CD4-positive, alpha-beta T cell (primary cell): ENCODE data around the gene PPP6R3. TPM values are rescaled to one million over a fixed set of nuclear protein-coding genes. Genes with fewer than 3 reads are reported as not detected.

ENCODE experiments used
- ATAC-seq: fragments of 200-7000 bp; cut with Tn5 transposase; one replicate; pipeline ENCODE4 v1.10.0; 2022; ENCODE audit warnings: mild to moderate bottlenecking; ENCODE audit not compliant: poor library complexity
- CTCF ChIA-PET: fragments of 350-600 bp; sonication (Branson Sonifier 250); formaldehyde crosslinking; loops from one replicate; lab custom pipeline; 2021; ENCODE audit warnings: antibody characterized with exemption, inconsistent platforms; lab: Charles Lee
- POLR2A ChIA-PET: fragments of 350-600 bp; sonication (Branson Sonifier 250); formaldehyde crosslinking; loops from one replicate; lab custom pipeline; 2021; ENCODE audit warnings: antibody characterized with exemption, inconsistent platforms; lab: Charles Lee
- DNase-seq, 14 experiments: peaks; one replicate each; pipeline ENCODE4 v3.0.0-alpha.2; 2013 to 2020; ENCODE audit warnings: mixed read lengths in 2 of 14
- H3K27ac ChIP-seq, 2 donors: one replicate each; pipeline versions ENCODE4 v1.5.1 to v1.7.0; 2013; ENCODE audit warnings: low read length in 2 of 2, low read depth in 1 of 2, mild to moderate bottlenecking in 1 of 2
- H3K27me3 ChIP-seq, 2 experiments: 1 replicate in 1 of 2; 2 replicates in 1 of 2; pipeline versions ENCODE4 v1.6.1 to v1.7.0; 2013; ENCODE audit warnings: low read length in 2 of 2, control low read depth in 1 of 2, mild to moderate bottlenecking in 1 of 2, moderate library complexity in 1 of 2; ENCODE audit not compliant: insufficient read depth in 2 of 2, control insufficient read depth in 1 of 2
- H3K36me3 ChIP-seq: one replicate; pipeline ENCODE4 v1.6.1; 2013; ENCODE audit warnings: low read length, control low read depth; ENCODE audit not compliant: insufficient read depth
- H3K4me1 ChIP-seq: one replicate; pipeline ENCODE4 v1.6.1; 2013; ENCODE audit warnings: low read length, control low read depth; ENCODE audit not compliant: insufficient read depth
- H3K4me3 ChIP-seq: one replicate; pipeline ENCODE4 v1.5.1; 2013; ENCODE audit warnings: mild to moderate bottlenecking, low read length, moderate library complexity
- H3K9me3 ChIP-seq, 2 experiments: 1 replicate in 1 of 2; 2 replicates in 1 of 2; pipeline versions ENCODE4 v1.6.1 to v1.7.0; 2013; ENCODE audit warnings: low read length in 2 of 2, mild to moderate bottlenecking in 2 of 2, control low read depth in 1 of 2, moderate library complexity in 1 of 2; ENCODE audit not compliant: control insufficient read depth in 1 of 2, insufficient read depth in 1 of 2
- H3K27ac Mint-ChIP-seq: one replicate; pipeline ENCODE4 v1.8.0; 2020; ENCODE audit warnings: mixed read lengths
- H3K27me3 Mint-ChIP-seq: one replicate; pipeline ENCODE4 v1.8.0; 2021; ENCODE audit warnings: mixed read lengths
- H3K36me3 Mint-ChIP-seq: one replicate; pipeline ENCODE4 v1.8.0; 2021; ENCODE audit warnings: low read depth, mixed read lengths
- H3K4me1 Mint-ChIP-seq: one replicate; pipeline ENCODE4 v1.8.0; 2021; ENCODE audit warnings: low read depth, mixed read lengths
- H3K4me3 Mint-ChIP-seq: one replicate; pipeline ENCODE4 v1.8.0; 2020; ENCODE audit warnings: mild to moderate bottlenecking, mixed read lengths
- H3K9me3 Mint-ChIP-seq: one replicate; pipeline ENCODE4 v1.8.0; 2020; ENCODE audit warnings: mixed read lengths
- intact Hi-C, 2 experiments: fragments of 100-400 bp; cut with DNase I in 1 of 2; cut with micrococcal nuclease in 1 of 2; formaldehyde crosslinking; loops; one replicate each; pipeline versions ENCODE4 v1.15.1 to v1.9.0; 2023 to 2025; cut with DNase I, micrococcal nuclease
- total RNA-seq, 174 experiments: library from RNA in 2 of 174; stranded (reverse) in 2 of 174; gene quantifications; one replicate each; pipeline ENCODE4 v1.2.3 and lab custom pipeline; 2021 to 2026
- TF ChIP-seq, protein P1 (sequence below): fragments of 200-600 bp; IDR thresholded peaks from one replicate; pipeline ENCODE4 v1.8.0; 2022; ENCODE audit warnings: antibody characterized with exemption, mild to moderate bottlenecking

The PPP6R3 gene
- total RNA-seq, 2 experiments from 2014 or later, result 108 to 109 TPM

DNA sequence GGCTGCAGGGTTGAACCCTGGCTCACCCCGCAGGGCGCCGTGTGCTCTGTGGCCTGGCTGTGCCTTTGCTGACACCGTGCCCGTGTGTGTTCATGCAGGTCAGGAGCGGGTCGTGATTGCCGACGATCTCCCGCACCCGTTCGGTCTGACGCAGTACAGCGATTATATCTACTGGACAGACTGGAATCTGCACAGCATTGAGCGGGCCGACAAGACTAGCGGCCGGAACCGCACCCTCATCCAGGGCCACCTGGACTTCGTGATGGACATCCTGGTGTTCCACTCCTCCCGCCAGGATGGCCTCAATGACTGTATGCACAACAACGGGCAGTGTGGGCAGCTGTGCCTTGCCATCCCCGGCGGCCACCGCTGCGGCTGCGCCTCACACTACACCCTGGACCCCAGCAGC lies 47.0 kb upstream of the PPP6R3 start:
- intact Hi-C loops, result no loop called here
- ATAC-seq (no peak), DNase-seq (no peak)
- ChIA-PET POLR2A (no interaction called here), CTCF (no interaction called here)
- TF ChIP-seq, protein P1, sequence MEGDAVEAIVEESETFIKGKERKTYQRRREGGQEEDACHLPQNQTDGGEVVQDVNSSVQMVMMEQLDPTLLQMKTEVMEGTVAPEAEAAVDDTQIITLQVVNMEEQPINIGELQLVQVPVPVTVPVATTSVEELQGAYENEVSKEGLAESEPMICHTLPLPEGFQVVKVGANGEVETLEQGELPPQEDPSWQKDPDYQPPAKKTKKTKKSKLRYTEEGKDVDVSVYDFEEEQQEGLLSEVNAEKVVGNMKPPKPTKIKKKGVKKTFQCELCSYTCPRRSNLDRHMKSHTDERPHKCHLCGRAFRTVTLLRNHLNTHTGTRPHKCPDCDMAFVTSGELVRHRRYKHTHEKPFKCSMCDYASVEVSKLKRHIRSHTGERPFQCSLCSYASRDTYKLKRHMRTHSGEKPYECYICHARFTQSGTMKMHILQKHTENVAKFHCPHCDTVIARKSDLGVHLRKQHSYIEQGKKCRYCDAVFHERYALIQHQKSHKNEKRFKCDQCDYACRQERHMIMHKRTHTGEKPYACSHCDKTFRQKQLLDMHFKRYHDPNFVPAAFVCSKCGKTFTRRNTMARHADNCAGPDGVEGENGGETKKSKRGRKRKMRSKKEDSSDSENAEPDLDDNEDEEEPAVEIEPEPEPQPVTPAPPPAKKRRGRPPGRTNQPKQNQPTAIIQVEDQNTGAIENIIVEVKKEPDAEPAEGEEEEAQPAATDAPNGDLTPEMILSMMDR, result no peak
- no peak overlapping the region for H3K27ac Mint-ChIP-seq
- no peaks in the 10 kb centered on the region for H3K27me3 ChIP-seq
- no peak overlapping the region for H3K4me3 ChIP-seq
- no peaks in the 10 kb centered on the region for H3K27me3 Mint-ChIP-seq
- H3K36me3 ChIP-seq, result no peaks in the 10 kb centered on the region
- no peaks in the 10 kb centered on the region for H3K9me3 Mint-ChIP-seq
- H3K27ac ChIP-seq, result no peak overlapping the region
- H3K9me3 ChIP-seq, result no peaks in the 10 kb centered on the region
- no peaks in the 10 kb centered on the region for H3K4me1 ChIP-seq
- no peaks in the 10 kb centered on the region for H3K4me1 Mint-ChIP-seq
- H3K36me3 Mint-ChIP-seq, result no peaks in the 10 kb centered on the region
- H3K4me3 Mint-ChIP-seq, result no peak overlapping the region

DNA sequence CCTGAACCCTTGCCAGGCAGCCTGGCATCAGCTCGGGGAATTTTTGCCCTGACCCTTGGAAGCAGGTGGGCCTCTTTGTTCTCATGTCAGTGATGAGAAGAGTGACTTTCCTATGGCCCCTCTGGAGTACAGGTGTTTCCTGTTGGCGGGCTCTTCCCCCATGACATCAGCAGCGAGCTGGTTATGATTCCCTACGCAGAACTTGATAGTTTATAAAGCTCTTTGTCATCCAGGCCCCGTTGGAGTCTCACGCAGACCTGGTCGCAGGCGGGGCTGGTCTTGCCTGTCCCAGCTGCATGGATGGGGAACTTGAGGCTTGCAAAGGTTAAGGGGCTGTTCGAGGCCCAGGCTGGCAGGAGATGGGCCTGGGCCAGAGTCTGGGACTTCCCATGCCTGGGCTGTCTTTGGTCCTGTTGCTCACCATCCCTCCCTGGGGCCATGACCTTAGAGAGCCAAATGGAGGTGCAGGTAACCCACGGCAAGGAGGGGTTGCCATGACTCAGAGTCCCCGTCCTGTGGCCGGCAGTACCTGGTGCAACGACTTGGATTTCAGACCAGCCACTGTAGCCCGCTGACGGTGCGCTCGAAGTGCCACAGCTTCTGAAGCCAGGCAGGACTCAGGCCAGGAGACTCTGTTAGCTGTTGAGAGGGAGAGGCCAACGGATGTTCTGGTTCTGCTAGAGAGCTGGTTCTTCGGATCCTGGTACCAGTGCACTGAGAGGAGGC lies 45.9 kb upstream of the PPP6R3 start:
- Mint-ChIP-seq H3K9me3 (no peaks in the 10 kb centered on the region), H3K27me3 (no peaks in the 10 kb centered on the region), H3K36me3 (no peaks in the 10 kb centered on the region), H3K4me3 (no peak overlapping the region), H3K4me1 (no peaks in the 10 kb centered on the region), H3K27ac (no peak overlapping the region)
- no peaks in the 10 kb centered on the region for H3K36me3 ChIP-seq
- intact Hi-C loops, result no loop called here
- H3K27ac ChIP-seq, result no peak overlapping the region
- POLR2A ChIA-PET, result no interaction called here
- H3K4me1 ChIP-seq, result no peaks in the 10 kb centered on the region
- no peaks in the 10 kb centered on the region for H3K27me3 ChIP-seq
- TF ChIP-seq, protein P1, result no peak
- DNase-seq (peak in 1 of 14 experiments; percentile 8), ATAC-seq (no peak)
- CTCF ChIA-PET, result no interaction called here
- no peak overlapping the region for H3K4me3 ChIP-seq
- H3K9me3 ChIP-seq, result no peaks in the 10 kb centered on the region

DNA sequence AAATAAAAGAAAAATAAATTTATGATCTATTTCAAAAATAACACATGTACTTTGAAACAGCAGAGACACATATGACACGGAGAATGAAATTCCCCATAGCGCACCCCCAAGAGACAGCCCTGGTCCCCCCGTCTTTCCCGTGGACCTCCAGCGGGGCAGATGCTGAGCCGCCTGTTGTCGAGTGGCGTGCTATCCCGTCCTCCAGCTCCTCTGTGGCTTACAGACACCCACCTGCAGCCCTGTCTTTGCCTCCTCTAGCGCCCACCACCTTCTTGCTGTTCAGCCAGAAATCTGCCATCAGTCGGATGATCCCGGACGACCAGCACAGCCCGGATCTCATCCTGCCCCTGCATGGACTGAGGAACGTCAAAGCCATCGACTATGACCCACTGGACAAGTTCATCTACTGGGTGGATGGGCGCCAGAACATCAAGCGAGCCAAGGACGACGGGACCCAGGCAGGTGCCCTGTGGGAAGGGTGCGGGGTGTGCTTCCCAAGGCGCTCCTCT lies 44.4 kb upstream of the PPP6R3 start:
- H3K27ac ChIP-seq, result no peak overlapping the region
- POLR2A ChIA-PET, result no interaction called here
- H3K4me1 Mint-ChIP-seq, result no peaks in the 10 kb centered on the region
- no peaks in the 10 kb centered on the region for H3K36me3 ChIP-seq
- no peak overlapping the region for H3K27ac Mint-ChIP-seq
- no peaks in the 10 kb centered on the region for H3K4me1 ChIP-seq
- H3K9me3 Mint-ChIP-seq, result no peaks in the 10 kb centered on the region
- H3K27me3 Mint-ChIP-seq, result no peaks in the 10 kb centered on the region
- TF ChIP-seq, protein P1, result no peak
- no peaks in the 10 kb centered on the region for H3K27me3 ChIP-seq
- ATAC-seq, result no peak
- no peak for DNase-seq
- CTCF ChIA-PET, result no interaction called here
- no peaks in the 10 kb centered on the region for H3K9me3 ChIP-seq
- intact Hi-C loops, result no loop called here
- no peaks in the 10 kb centered on the region for H3K36me3 Mint-ChIP-seq
- no peak overlapping the region for H3K4me3 Mint-ChIP-seq
- no peak overlapping the region for H3K4me3 ChIP-seq
